ENCODE data around the gene TMEM50B.
"Not testable (repeated sequence)": the region's sequence is repeated elsewhere in the genome, so short reads cannot be mapped to it uniquely, and the experiment has no call there.

Gene TMEM50B

DNA sequence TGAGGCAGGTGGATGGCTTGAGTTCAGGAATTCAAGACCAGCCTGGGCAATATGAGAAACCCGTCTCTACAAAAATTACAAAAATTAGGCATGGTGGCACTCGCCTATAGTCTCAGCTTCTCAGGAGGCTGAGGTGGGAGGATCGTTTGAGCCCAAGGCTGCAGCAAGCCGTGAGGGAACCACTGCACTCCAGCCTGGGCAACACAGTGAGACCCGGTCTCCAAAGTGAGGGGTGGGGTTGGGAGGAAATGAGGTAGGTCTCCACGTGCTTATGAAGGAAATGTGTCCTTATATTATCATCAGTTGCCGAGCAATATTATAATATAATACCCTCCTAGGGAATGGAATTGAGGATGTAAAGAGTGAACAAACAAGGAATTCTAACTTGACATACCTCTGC lies 2.7 kb downstream of the TMEM50B start:
- no peak for DNase-seq

DNA sequence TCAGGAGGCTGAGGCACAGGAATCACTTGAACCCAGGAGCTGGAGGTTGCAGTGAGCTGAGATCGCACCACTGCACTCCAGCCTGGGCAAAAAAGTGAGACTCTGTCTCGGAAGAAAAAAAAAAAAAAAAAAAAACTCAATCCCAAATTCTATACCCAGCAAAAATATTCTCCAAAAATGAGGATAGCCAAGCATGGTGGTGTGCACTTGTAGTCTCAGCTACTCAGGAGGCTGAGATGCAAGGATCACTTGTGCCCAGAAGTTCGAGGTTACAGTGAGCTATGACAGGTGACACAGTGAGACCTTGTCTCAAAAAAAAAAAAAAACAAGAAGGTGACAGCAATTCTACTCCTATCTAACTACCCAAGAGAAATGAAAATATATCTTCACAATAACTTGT lies 6.4 kb downstream of the TMEM50B start:
- no peak for DNase-seq

DNA sequence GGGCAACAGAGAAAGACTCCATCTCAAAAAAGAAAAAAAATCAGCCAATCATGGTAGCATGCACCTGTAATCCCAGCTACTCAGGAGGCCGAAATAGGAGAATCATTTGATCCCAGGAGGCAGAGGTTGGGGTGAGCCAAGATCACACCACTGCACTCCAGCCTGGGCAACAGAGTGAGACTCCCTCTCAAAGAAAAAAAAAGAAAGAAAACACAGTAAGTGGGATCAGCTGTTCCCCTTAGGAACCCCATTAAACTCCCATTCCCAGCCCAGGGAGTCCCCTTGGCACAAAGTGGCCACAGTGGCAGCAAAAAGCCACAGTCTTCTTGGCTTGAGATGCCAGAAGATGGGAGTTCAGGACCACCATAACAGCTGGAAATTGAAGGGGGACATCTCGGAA lies 9.1 kb downstream of the TMEM50B start:
- DNase-seq: no peak

DNA sequence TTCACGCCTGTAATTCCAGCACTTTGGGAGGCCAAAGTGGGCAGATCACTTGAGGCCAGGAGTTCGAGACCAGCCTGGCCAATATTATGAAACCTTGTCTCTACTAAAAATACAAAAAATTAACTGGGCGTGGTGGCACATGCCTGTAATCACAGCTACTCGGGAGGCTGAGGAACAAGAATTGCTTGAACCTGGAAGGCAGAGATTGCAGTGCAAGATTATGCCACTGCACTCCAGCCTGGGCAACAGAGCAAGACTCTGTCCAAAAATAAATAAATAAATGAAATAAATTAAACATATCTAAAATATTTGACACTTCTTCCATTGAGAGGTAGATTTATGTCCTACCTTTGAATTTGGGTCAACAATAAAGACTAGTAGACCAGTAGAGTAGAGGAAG lies 10.6 kb downstream of the TMEM50B start:
- not testable (repeated sequence) for DNase-seq

DNA sequence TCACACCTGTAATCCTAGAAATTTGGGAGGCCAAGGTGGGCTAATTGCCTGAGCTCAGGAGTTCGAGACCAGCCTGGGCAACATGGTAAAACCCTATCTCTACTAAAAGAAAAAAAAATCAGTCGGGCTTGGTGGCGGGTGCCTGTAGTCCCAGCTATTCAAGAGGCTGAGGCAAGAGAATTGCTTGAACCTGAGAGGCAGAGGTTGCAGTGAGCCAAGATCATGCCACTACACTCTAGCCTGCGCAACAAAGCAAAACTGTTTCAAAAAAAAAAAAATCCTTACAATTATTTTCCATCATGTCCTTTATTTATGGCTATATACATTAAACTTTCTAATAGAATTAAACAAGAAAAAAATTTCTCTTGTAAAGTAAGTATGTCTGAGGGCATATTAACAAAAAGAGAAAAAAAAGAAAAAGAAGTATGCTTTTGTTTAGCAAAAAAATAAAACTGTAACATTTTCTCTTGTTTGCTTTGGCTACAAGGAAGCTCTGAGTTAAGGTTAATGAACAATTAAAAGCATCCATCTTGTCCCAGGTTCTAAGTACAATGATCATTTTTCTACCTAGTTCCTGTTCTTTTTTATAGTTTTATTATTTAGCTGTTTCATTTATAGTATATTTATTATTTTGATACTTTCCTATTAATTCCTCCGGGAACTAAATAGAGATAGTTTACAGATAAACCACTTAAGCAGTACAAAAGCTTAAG lies 18.1 kb downstream of the TMEM50B start:
- DNase-seq: no peak

DNA sequence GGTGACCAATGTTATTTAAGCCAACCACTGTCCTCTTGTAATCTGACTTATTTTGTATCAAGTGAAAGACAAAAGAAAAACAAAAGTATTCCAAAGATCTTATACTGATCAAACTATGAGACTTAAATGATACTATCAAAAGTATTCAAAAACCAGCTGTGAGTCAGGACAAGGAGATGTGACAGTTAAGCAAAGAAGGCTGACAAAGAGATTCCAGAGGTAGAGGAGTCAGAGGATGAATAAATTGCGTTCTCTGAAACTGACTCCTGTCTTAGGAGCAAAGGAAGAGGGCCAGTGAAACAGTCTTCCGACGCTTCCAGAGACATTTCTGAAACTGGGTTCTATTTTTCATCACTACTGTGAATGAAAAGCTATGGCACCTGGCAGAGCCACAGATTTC lies 20.9 kb downstream of the TMEM50B start:
- no peak for DNase-seq

DNA sequence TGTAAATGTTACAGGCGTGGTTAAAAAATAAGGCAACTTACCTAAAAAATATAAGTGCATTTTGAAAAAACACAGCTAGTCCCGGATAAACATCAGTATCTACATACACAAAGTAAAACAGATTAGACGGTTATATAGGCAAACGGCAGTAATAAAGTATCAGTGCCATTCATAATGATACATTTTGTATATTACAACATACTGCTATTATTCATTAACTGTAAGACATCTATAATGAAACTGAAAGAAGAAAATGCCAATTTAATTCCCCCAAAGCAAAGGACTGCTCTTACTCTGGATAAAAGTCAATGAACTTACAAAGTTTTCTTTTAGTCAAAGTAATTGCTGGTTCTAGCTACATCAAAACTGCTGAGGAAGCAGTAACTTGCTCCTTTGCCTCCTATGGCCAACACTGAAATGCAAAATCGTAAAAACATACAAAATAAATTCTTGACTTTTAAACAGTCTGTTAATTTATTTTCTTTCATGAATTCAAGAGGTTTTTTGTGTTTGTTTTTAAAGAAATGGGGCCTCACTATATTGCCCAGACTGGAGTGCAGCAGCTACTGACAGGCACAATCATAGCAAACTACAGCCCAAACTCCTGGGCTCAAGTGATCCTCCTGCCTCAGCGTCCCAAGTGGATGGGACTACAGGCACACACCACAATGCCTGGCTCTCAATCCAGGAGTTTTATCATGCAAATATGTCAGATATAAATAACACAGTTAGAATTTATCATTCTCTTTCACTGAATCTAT lies 23.9 kb downstream of the TMEM50B start:
- no peak for DNase-seq

DNA sequence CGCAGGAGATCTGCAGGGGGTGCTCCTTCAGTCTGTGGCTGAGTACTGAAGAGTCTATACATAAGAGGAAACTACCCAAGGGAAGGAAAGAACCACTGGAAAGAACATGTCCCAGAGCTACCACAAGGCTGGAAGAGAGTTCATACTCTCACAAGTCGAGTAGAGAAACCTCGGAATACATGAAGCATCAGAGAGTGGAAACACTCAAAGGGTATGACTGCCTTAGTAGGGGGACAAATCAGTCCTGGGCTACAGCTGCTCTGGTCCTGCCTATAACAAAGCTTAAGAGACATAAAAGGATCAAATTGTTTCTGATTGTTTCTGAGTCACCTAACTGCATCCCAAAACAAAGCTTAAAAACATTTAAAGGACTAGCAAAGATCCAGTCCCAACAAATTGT lies 27.4 kb downstream of the TMEM50B start:
- DNase-seq: no peak

DNA sequence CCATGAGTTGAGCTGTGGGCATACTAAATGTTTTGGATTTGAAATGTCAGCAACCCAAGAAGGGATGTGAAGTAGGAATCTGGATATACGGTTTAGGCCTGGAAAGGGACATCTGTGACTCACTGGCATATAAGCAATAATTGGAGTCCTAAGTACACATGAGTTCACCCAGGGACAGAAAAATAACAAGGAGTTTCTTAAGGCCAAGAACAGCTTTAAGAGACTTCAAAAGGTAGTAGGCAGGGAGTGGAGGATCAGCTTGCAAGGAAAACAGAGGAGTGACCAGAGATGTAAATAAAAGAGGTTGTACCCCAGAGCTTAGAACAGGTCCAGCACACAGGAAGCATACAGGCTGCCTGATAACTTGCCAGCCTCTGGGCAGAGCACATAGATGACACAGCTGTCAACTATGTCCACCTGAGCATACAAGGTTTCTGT lies 28.1 kb downstream of the TMEM50B start:
- no peak for DNase-seq

DNA sequence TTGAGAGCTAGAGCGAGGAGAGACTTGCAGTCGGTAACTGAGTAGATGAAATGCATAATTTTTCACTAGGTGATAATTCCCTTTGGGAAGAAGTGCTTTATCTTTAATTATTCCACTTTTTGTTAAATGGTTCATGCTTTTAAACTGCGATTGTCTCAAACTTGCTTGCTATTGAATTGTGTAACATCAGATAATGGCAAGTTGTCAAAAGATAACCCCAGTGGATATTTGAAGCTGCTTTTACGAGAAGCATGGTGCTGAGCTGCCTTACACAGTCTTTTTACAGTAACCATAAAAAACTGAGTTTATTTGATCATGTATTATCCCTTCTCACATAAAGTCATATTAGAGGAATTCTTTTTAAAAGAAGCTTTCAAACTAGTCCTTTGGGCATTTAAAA lies 30.2 kb downstream of the TMEM50B start:
- DNase-seq: no peak

DNA sequence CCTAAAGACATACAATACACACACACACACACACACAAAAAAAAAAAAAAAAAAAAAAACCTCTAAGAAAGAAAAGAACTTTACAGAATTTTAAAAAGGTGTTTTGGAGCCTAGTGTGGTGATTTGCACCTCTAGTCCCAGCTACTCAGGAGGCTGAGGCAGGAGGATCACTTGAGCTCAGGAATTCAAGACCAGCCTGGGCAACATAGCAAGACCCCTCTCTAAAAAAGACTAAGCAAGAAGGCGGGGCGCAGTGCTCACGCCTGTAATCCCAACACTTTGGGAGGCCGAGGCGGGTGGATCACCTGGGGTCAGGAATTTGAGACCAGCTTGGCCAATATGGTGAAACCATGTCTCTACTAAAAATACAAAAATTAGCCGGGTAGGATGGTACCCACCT lies 33.2 kb downstream of the TMEM50B start:
- not testable (repeated sequence) for DNase-seq

DNA sequence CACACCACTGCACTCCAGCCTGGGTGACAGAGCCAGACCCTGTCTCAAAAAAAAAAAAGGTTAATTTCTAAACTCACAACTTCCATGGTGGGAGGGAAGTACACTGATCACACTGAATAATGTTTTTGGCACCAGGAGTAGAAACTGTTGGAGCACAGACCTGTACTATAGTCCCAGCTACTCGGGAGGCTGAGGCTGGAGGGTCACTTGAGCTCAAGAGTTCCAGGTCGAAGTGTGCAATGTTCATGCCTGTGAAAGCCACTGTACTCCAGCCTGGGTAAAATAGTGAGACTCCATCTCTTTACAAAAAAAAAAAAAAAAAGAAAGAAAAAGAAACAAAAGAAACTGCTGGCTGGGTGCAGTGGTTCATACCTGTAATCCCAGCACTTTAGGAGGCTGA lies 35.3 kb downstream of the TMEM50B start:
- DNase-seq: no peak

DNA sequence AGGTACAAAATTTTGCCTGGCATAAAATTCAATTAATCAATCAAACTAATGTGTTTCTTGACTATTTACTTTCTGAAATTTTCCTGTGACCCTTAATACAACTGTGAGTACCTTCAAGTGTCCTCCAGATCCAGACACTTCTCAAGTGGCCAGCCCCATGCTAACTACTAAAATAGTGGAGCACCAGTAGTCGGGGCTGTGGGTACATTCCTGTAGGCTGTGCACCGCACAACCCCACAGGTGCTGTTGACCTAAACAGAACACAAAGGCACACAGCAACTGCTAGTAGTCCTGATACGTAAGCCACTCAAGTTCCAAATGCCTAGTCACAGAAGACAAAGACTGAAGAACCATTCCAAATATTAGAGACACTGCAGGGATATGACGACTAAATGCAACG lies 36.6 kb downstream of the TMEM50B start:
- DNase-seq: no peak

DNA sequence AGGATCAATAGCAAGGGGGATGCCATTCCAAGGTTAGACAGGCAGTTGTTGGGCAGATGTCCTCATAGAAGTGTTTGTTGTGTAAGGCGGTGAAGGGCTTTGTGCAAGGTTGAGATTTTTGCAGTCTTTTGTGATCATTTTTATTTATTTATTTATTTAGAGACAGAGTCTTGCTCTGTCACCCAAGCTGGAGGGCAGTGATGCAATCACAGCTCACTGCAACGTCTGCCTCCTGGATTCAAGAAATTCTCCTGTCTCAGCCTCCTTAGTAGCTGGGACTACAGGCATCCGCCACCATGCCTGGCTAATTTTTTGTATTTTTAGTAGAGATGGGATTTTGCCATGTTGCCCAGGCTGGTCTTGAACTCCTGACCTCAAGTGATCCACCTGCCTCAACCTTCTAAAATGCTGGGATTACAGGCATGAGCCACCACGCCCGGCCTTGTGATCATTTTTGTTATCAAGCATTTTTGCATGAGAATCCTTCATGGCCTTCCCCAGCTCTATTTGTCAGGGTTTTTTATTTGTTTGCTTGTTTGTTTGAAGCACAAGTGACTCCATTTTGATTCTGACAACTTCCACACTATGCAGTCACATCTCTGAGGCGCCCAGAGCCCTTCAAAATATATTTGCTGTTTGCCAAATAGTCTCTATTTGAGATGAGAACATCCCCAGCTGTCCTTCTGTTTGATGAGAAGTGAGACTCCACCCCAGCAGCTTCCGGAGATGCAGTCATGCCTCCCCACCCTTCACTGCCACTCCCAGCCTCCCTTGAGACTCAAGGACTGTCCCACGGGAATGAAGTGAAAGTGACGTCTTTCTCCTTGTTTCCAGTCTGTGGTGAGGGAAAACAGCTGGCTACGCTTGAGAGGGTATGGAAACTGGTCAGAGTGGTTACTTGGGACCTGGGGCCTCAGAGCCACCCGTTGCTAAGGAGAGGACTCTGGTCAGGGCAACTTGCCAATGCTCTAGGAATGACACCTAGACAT lies 38.0 kb downstream of the TMEM50B start:
- DNase-seq: no peak

DNA sequence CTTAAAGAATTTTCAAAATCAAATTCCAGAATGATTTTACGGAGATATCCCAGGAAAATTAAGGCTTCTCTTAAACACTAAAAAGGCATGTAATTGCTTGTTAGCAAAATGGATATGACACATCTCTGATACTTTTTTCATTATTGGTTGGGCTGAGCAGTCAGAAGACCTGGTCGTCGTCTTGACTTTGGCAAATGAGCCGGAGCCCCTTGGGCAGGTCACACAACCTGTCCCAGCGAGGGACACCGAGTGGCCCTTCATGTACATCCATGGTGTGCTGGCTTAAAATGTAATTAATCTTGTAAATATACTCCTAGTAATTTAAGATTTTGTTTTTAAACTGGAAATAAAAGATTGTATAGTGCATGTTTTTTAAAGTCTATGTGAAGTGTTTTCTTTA lies 42.6 kb downstream of the TMEM50B start:
- DNase-seq: no peak

DNA sequence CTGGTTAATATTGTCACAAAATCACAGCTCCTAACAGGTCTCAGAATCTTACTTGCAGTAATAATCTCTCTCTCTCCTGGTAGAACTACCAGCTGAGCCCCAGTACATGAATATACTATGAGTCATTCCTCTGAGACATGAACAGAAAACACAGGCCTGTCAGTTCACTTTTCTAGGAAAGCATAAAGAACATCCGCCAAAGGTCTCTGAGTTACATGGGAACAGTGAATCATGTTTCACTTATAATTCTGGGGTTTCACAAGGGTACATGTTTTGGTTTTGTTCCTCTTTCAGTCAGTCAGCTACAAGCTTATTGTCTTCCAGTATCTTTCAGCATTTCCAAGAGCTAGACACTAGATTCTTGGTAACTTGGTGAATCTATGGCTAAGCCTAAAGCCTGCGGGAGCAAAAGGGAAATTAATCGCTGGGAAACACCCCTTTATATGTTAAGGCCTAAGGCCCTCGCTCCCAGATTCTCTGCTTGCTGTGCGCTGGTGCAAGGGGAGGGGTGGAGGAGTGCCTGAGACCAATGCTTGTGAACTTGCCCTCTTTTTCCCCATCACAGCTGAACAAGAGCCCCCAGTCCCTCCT lies 44.9 kb downstream of the TMEM50B start:
- DNase-seq: no peak

DNA sequence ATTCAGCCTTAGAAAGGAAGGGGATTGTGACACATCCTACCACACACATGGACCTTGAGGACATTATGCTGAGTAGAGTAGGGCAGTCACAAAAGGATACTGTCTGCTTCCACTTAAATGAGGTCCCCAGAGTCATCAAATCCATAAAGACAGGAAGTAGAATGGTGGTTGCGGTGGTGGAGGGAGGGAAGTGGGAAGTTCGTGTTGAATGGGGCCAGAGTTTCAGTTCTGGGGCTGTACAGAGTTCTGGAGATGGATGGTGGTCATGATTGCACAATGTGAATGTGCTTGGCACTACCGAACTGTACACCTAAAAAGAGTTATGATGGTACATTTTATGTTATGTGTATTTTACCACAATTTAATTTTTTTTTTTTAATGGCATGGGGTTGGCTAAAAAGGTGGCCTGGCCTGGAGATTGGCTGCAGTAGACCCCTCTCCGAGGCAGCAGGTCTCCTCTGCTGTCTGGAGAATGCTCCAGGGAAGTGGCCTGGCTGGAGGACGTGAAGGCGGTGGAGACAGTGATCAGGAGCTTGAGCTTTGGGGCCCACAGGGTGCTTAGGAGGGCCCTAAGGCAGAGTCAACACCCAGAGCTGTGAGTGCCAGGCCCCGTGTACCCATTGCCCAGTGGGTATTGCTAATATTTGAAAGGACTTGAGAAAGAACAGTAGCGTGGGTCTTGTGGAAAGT lies 46.2 kb downstream of the TMEM50B start:
- no peak for DNase-seq

DNA sequence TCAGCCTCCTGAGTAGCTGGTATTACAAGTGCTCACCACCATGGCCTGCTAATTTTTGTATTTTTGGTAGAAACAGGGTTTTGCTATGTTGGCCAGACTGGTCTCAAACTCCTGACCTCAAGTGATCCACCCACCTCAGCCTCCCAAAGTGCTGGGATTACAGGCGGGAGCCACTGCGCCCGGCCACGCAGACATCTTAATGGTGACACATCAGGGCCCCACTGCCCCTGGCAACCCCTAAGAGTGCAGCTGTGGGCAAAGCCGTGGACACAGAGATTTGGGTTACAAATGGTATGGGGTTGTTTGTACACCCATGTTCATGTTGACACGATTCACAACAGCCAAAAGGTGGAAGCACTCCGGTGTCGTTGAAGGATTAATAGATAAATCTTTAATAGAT lies 46.8 kb downstream of the TMEM50B start:
- DNase-seq: no peak

DNA sequence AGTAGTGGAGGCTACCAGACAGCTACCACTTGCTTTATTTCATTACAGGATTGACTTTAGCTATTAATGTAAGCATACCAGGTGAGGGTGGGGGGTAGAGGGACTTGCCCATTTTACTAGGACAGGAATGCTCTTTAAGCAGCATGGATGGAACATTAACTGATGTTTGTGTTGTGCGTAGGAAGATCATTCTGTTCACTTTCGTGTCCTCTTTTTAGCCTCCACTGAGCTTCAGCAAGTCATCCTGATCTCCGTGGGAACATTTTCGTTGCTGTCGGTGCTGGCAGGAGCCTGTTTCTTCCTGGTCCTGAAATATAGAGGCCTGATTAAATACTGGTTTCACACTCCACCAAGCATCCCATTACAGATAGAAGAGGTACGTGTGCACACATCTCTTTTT lies 47.3 kb downstream of the TMEM50B start:
- no peak for DNase-seq

DNA sequence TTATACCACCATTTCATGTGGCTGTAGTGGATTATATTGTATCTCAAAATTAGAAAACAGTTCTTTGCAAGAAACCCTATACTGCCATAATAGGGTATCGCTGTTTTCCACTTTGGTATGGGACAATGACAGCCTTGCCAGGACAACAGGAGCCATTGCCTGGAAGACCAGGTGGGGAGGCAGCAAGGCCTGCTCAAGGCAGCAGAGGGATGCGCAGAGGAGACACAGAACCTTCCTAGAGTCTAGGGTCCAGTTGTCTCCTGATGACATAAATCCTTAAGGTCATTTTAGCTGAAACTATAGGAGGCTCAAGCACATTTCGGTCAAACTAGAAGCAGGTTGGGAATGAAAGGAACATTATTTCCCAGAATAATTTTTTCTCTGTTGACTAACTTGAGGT lies 48.9 kb downstream of the TMEM50B start:
- DNase-seq: no peak

DNA sequence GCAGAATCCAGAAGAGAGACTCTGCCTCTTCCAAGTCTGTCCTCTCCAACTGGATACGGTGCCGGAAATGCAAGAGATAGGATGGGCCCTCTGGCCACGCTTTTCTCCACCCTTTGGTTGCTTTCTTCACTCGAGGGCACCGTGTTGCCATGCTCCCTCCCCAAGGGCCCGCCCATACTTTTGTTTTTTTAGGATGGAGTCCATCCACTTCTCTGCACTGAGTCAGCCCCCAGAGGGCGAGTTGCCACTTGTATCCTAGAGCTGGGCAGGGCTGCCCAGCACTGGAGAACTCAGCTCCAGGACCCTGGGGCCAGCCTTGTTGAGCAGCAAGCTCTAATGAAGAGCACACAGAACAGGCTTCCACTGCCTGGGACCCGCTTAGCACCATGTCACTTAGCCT lies 51.1 kb downstream of the TMEM50B start:
- DNase-seq: no peak

DNA sequence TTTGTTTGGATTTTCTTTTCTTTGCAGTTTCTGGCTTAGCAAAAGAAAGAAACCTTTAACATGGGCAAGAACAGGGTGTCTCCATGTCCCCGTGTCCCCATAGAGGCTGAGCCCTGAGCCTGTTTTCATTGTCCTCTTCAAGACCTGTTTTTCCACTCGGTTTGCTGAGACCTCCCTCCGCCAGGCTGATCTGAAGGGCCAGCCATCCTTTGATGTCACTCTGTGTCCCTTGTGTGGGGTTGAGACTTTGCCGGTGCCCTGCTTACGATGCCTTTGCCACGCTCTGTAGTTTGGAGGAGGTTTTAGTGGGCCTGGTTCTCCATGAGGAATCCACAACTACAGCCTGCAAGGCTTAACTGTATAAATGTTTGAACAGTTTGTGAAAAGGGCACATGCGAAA lies 52.7 kb downstream of the TMEM50B start:
- DNase-seq: no peak

Measured in GDM1 (cell line).